CD4-positive, alpha-beta T cell treated with Interleukin-17A for 4 hours (primary cell): ENCODE results near the gene IL6.
"Not testable (repeated sequence)": the region's sequence is repeated elsewhere in the genome, so short reads cannot be mapped to it uniquely, and the experiment has no call there.

Experiments used
- DNase-seq: peaks from one replicate; pipeline ENCODE4 v3.0.0-alpha.2; 2020; ENCODE audit warnings: mixed read lengths

IL6 gene

DNA sequence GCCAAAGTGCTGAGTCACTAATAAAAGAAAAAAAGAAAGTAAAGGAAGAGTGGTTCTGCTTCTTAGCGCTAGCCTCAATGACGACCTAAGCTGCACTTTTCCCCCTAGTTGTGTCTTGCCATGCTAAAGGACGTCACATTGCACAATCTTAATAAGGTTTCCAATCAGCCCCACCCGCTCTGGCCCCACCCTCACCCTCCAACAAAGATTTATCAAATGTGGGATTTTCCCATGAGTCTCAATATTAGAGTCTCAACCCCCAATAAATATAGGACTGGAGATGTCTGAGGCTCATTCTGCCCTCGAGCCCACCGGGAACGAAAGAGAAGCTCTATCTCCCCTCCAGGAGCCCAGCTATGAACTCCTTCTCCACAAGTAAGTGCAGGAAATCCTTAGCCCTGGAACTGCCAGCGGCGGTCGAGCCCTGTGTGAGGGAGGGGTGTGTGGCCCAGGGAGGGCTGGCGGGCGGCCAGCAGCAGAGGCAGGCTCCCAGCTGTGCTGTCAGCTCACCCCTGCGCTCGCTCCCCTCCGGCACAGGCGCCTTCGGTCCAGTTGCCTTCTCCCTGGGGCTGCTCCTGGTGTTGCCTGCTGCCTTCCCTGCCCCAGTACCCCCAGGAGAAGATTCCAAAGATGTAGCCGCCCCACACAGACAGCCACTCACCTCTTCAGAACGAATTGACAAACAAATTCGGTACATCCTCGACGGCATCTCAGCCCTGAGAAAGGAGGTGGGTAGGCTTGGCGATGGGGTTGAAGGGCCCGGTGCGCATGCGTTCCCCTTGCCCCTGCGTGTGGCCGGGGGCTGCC is at the start of gene IL6:
TSS of gene IL6 (plus strand) at position 294 of the 807 bp plus-strand sequence. CDS start at position 357, 63 bp downstream.
- DNase-seq, result peak; percentile 48

DNA sequence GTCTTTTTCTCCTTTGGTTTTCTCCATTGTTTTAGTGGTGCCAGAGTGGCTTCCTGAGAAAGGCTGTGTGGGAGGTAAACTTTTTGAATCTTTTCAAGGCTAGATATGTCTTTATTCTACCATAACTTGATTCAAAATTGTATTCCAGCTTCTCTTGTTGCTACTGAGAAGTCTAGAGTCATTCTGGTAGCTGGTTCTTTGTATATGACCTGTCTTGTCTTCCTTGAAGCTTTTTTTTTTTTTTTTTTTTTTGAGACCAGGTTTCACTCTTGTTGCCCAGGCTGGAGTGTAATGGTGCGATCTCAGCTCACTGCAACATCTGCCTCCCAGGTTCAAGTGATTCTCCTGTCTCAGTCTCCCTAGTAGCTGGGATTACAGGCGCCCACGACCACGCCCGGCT is 49.7 kb upstream of the IL6 start:
- DNase-seq, result not testable (repeated sequence)

DNA sequence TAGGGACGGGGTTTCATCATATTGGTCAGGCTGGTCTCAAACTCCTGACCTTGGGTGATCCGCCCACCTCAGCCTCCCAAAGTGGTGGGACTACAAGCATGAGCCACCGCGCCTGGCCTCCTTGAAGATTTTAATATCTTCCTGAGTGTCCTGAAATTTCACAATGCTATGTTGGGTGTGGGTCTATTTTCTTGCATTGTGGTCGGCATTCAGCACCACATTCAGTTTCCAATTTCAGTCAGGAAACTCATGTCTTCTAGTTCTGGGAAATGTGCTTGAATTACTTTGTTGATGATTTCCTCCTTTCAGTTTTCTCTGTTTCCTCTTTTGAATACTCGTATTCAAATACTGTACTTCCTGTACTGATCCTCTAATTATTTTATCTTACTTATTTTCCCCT is 49.3 kb upstream of the IL6 start:
- no peak for DNase-seq

DNA sequence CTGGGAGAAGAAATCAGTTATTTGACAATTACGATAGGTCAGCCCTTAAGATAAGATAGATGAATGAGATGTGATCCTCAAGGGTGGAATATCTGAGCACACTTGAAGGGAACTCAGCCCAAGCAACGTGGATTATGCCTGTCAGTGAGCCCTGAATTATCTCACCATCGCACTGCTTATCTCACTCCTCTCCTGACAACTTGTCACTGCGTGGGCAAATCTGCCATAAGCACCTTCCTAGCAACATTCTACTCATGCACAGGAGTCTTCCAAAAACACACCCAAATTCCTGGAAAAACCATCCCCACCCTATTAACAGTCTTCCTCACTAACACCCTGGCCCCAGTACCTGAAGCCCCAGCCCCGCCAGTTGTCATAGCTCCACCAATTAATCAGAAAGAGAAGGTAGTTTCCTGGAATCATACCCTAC is 46.5 kb upstream of the IL6 start:
- DNase-seq, result no peak

DNA sequence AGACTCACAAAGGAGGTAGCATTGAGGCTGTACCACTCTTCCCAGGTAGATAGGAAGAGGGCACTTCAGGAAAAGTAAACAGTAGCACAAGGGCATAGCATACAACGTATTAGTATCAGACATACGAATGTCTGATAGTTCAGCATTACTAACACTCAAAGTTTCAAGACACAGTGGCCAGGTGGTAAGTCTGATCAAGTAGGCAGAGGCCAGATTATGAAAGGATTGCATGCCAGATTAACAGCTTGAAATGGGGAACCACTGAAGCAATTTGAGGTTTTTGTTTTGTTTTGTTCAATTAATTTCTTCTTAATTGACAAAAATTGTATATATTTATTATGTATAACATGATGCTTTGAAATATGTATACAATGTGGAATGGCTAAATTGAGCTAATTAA is 45.7 kb upstream of the IL6 start:
- DNase-seq, result no peak

DNA sequence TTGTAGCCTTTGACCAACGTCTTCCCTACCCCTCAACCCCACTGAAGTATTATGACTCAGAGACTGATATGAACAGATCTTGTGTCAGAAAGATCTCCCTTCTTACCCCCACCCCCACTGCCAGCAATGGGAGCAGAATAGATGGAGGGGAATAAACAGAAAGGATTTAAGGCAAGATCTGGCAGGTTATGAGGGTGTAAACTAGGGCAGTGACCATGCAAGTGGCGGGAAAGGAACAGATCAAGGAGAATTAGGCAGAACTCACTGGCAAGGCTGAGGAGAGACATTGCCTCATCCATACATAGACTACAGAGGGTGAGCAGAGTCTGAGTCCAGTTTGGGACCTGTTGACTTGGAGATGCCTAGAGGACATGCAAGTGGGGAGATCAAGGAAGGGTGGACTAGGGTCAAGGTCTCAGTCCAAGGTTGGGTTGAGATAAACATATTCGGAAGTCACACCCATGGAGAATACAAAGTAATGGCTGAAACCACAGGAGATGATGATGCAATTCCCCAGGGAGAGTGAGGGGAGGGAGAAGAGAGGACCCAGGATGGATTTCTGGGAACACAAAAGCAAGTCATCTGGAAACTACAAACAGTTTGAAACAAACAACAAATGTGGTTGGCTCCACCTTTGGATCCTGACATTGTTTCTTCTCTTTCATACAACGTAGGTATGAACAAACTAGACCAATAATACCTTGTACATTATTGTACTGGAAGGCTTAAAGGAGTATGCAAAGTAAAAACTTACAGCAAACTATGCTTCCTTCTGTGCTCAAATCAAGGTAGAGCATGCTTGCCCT is 44.9 kb upstream of the IL6 start:
- DNase-seq, result no peak

DNA sequence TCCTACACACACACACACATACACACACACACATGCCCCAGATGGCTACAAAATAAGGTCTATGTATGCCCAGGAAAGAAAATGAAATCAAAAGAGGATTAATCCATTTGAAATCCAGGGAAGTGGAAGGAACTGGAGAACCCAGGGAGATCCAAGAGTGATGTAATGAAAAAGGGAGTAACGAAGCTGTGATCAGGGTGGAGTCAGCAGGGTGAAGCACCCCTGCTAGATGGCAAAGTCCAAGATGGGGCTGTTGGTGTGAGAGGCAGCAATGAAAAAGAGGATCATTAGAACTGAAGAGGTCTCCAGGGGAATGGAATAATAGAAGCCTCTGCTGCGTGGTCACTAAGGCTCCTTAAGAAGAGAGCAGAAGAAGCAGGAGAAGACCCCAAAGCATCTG is 43.6 kb upstream of the IL6 start:
- no peak for DNase-seq

DNA sequence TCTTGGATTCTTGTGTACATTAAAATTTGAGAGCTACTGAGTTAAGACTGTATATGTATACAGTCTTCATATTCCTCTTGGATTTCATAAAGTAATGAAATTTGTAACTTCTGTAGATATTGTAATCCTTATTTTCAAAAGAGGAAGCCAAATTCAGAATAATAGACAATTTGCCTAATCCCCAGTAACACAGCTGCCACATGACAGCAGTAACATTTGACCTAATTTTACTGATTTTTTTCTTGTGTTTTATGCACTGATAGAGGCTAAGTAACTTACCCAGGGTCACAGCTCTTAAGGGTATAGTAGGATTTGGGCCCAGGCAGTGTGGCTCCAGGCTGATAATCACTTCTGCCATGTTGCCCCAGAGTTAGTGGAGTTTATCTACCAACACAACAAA is 40.4 kb upstream of the IL6 start:
- no peak for DNase-seq

DNA sequence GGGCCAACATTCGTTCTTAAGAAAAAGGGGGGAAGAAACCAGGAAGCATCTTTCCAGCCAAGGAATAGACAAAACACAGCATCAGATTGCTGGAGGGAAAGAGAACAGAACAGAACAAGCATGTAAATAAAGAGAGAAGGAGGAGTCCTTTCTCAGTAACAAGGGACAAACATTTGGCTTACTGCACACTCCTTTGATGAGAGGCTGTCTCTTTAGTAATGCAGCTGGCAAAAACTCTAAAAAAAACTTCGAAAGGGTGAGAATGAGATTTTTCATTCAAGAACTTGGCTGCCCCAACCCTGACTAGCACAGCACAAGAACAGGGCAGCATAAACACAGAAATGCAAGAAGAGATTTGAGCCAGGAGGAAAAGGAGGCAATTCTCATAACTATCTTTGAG is 38.9 kb upstream of the IL6 start:
- no peak for DNase-seq

DNA sequence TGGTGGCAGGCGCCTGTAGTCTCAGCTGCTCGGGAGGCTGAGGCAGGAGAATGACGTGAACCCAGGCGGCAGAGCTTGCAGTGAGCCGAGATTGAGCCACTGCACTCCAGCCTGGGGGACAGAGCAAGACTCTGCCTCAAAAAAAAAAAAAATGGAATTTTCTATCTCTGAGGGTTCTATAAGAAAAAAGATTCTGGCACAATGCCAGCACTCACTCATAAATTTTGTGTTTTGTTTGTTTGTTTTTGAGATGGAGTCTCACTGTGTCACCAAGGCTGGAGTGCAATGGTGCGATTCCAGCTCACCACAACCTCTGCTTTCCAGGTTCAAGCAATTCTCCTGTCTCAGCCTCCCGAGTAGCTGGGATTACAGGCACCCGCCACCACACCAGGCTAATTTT is 38.1 kb upstream of the IL6 start:
- not testable (repeated sequence) for DNase-seq

DNA sequence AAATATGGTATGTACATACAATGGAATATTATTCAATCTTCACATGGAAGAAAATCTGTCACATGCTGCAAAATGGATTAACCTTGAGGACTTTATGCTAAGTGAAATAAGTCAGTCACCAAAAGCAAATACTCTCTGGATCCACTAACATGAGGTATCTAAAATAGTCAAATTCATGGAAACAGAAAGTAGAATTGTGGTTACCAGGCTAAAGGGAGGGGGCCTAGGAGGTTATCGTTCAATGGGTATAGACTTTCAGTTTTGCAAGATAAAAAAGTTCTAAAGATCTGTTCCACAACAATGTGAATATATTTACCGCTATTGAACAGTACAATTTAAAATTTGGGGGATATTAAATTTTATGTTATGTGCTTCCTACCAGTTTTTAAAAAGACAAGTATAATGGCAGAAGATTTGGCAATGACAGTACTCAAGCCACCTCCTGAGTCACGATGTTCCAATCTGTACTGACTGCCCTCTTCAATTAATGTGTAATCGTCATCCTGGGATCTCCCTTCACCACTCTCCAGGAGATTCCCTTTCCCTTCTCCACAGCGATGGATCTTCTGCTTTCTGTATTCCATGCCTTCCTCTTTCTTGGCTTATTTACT is 32.3 kb upstream of the IL6 start:
- no peak for DNase-seq

DNA sequence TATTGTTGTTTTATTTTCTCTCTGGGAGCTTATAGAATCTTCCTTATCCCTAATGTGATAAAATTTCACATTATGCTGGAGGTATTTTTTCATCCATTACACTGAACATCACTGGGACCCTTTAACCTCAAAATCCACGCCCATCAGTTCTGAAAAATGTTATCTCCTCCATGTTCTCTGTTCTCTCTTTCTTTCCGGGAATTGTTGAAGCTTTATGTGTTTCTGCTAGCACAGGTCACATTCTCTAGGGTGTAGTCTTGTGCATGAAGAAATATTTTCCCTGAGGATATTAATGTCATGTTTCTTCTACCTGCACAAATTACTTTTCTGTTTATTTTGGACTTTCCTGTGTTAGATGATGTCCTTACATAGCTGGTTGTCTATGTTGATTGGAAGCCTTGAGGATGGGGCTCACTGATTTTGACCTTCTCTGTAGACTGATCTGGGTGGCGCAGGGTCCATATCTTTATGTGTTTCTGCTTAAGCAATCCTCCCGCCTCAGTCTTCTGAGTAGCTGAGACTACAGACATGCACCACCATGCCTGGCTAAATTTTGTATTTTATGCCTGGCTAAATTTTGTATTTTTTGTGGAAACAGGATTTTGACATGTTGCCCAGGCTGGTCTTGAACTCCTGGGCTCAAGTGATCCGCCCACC is 31.4 kb upstream of the IL6 start:
- DNase-seq, result no peak

DNA sequence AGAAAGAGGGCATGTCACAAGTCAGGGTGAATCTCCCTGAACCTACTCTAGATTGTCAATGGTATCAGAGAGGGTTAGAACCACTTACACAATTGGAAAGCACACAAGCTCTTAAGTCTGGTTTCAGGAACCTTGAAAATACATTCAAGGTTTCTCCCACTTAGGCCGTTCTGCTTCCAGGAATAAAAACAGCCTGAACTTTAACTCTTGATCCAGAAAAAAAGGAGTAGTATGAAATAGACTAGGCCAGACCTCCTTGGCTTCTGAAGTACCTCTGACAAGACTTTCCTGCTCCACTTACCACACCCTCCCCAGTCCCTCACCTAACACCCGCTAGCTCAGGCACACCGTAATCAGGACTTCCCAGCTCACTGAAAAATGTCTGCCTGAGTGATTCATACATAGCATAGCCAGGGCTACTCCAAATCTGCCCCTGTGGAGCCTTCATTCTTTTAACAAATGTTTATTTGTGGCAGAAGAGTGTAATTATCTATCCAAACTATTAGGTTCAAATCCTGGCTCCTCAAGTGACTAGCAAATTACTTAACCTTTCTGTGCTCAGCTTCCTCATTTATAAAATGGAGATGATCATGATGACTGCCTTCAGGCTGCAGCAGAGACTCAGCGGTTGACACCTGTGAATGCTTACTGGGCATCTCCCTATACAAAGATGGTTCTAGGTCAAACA is 30.3 kb upstream of the IL6 start:
- DNase-seq, result peak; percentile 13

DNA sequence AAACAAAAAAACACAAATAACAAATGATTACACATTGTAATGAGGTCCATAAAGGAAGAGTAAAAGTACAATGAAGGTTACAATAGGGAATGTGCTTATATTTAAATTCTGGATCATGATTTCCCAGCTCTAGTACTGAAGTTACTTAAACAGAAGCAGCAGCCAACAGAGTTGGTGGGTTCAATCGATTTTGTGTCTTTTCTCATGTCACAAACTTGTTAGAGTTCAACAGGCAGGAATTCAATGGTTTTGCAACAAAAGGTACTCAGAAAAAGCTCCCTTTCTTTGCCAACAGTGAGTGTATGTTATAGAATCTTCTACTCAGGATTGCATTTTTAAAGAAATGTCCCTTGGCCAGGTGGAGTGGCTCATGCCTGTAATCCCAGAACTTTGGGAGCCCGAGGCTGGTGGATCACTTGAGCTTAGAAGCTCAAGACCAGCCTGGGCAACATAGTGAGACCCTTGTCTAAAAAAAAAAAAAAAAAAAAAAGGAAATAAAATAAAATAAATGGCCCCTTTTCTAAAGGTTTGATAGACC is 29.6 kb upstream of the IL6 start:
- DNase-seq, result no peak

DNA sequence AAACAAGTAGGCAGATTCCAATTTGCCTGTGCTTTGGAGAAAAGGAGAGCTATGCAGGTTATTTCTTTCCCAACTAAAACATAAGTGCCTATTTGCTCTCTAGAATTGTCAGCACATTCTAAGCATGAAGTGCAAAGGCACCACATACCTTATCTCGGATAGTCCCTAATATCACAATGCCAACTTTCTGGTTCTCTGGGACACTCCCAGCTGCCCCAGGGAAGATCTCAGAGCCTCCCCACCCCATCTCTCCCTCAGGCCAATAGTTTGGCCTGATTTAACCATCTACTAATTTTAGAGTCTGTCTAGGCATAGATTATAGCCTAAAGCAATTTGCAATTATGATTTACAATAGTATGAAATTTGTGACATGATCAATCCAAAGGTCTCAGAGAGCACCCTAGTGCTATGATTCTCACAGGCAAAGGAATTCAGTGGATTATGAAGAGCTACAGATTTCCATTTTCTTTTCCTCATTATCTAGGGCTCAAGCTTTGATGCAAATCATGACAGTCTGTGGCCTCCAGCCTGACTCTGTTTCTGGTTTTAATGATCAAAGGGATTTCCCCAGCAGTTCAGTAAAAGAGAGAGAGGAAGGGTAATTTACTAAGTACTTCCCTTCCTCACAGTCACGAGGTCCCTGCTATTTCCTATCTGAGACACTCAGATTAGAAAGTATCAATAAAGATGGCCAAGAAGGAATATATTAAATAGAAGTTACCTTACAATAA is 29.0 kb upstream of the IL6 start:
- DNase-seq, result no peak

DNA sequence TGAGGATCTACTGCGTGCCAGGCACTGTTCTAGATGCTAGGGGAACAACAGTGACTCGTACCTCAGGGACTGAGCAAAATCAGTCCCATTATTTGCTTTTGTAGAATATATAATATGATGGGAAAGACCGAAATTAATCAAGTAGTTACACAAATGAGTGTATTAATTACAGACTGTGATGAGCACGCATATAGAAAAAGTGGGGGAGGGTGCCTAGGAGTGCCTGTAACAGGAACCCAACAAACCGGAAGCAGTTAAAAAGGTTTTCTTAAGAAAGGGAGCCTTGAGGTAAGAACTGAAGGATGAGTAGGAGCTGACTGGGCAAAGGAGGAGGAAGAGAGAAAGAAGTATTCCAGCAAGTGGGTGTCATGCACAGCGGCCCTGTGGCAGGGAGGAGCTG is 28.2 kb upstream of the IL6 start:
- no peak for DNase-seq

DNA sequence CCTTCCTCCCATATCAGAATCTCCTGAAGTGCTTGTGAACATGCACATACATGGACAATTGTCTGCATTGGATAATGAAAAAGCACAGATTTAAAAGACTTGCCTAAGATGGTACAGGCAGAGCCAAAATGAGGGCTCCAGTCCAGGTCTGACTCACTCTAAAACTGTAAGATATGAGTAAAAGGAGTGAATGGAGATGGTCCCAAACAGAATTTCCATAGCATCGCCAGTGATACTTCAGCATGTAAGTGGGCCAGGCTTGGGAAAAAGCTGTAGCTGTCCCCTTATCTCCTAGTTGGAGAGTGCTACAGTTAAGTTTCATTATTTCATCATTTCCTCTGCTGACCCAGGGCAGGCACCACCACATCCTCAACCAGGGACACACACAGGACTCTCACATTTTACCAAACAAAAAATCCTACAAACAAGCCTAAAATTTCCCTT is 26.4 kb upstream of the IL6 start:
- no peak for DNase-seq

DNA sequence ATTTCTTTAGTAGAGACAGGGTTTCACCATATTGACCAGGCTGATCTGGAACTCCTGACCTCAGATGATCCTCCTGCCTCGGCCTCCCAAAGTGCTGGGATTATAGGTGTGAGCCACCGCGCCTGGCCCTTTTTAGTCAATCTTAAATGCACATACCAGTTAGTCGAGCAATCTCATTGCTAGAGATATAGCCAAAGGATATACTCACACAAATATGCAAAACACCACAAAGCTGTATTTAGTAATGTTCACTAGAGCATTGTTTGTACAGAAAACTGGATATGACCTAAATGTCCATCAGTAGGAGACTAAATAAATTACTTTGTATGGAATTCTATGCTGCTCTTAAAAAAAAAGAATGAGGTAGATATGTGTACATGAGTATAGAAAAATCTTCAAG is 24.5 kb upstream of the IL6 start:
- no peak for DNase-seq

DNA sequence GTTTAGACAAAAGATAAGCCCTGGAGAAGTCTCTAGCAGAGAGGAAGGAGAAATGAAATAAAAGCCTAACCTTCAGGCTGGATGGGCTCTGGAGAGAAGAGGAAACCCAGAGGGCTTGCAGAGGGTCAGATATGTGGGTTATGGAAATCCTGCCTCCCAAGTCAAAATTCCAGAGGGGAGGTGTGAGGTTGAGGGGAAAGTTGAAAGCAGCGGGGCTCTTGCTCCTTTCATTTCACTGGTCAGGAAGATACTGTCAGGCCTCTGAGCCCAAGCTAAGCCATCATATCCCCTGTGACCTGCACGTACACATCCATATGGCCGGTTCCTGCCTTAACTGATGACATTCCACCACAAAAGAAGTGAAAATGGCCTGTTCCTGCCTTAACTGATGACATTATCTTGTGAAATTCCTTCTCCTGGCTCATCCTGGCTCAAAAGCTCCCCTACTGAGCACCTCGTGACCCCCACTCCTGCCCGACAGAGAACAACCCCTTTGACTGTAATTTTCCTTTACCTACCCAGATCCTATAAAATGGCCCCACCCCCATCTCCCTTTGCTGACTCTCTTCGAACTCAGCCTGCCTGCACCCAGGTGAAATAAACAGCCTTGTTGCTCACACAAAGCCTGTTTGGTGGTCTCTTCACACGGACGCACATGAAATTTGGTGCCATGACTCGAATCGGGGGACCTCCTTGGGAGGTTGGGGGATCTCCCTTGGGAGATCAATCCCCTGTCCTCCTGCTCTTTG is 23.7 kb upstream of the IL6 start:
- DNase-seq, result not testable (repeated sequence)

DNA sequence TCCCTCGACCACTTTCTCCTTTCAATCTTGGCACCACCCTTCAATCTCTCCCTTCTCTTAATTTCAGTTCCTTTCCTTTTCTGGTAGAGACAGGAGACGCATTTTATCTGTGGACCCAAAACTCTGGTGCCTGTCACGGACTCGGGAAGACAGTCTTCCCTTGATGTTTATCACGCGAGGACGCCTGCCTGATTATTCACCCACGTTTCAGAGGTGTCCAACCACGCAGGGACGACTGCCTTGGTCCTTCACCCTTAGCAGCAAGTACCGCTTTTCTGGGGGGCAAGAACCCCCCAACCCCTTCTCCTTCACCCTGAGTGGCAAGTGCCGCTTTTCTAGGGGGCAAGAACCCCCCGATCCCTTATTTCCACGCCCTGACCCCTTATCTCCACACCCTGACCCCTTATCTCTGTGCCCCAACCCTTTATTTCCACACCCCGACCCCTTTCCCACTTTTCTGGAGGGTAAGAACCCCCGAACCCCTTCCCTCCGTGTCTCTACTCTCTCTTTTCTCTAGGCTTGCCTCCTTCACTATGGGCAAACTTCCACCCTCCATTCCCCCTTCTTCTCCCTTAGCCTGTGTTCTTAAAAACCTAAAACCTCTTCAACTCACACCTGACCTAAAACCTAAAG is 22.9 kb upstream of the IL6 start:
- not testable (repeated sequence) for DNase-seq
